Measurements from ENCODE around the gene ALG1. TPM values are rescaled to one million over a fixed set of nuclear protein-coding genes. Genes with fewer than 3 reads are reported as not detected.

ALG1 gene
- total and polyA plus RNA-seq, 7 experiments from 2014 or later, result 12.9 to 29.1 (median 22.1) TPM

GRCh38 chr16:5064915-5065314, 6.7 kb upstream of the ALG1 start:
- H3K4me3 ChIP-seq (ENCODE audit: low read length), result no peak overlapping the region
- no peak for DNase-seq
- Mint-ChIP-seq H3K9me3 (no peaks in the 10 kb centered on the region), H3K27me3 (peaks cover 0 to 3% (median 0%) of the 10 kb centered on the region in 5 donors), H3K4me3 (no peak overlapping the region), H3K4me1 (peaks cover 0 to under 1% (median 0%) of the 10 kb centered on the region in 7 donors), H3K36me3 (no peaks in the 10 kb centered on the region), H3K27ac (no peak overlapping the region)
- CTCF ChIA-PET, result interaction anchor here (1.4 kb wide), 1 partner anchor 28 kb away, joined by 4 read pairs; no protein-coding TSS in a partner anchor
- H3K27me3 ChIP-seq (ENCODE audit: control insufficient read depth in 2 of 2, insufficient read depth in 2 of 2, low read length in 2 of 2), result no peaks in the 10 kb centered on the region
- no peak for ATAC-seq
- no peaks in the 10 kb centered on the region for H3K36me3 ChIP-seq (ENCODE audit: control insufficient read depth in 2 of 3, insufficient read depth in 3 of 3, low read length in 3 of 3)
- no peak overlapping the region for H3K27ac ChIP-seq (ENCODE audit: low read depth, low read length)
- POLR2A ChIA-PET, result interaction anchor here (0.6 kb wide), 1 partner anchor 39 kb away, joined by 3 read pairs; no protein-coding TSS in a partner anchor
- H3K9me3 ChIP-seq (ENCODE audit: control insufficient read depth in 2 of 3, low read length in 3 of 3), result no peaks in the 10 kb centered on the region
- intact Hi-C loops (cut with micrococcal nuclease), result no loop called here
- H3K4me1 ChIP-seq (ENCODE audit: control insufficient read depth in 2 of 2, insufficient read depth in 2 of 2, low read length in 2 of 2), result no peaks in the 10 kb centered on the region

DNA sequence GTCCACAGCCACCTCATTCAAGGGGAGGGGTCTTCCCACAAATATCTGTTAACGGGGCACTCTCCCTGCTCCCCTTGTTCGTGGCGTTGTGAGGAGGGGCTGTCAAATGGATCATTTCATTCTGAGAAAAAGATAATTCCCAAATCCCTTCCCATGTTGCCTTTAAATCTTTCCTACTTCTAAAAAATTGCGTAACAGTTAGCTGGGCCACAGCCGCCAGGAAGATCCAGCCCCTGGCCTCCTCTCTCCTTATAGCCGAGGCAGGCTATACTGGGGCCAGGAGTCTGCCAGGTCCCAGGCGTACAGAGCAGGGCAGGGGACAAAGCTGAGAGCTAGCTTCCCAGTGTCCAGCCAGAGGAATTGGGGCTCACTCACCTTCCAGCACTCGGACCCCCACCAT, 6.3 kb upstream of the ALG1 start:
- H3K4me3 ChIP-seq (ENCODE audit: low read length), result no peak overlapping the region
- no peak overlapping the region for H3K27ac ChIP-seq (ENCODE audit: low read depth, low read length)
- H3K4me1 ChIP-seq (ENCODE audit: control insufficient read depth in 2 of 2, insufficient read depth in 2 of 2, low read length in 2 of 2), result no peaks in the 10 kb centered on the region
- no peaks in the 10 kb centered on the region for H3K9me3 Mint-ChIP-seq
- no peak overlapping the region for H3K4me3 Mint-ChIP-seq
- peaks cover 0 to 5% (median under 1%) of the 10 kb centered on the region in 7 donors for H3K4me1 Mint-ChIP-seq
- DNase-seq (no peak), ATAC-seq (no peak)
- no peak overlapping the region for H3K27ac Mint-ChIP-seq
- H3K9me3 ChIP-seq (ENCODE audit: control insufficient read depth in 2 of 3, low read length in 3 of 3), result no peaks in the 10 kb centered on the region
- ChIA-PET CTCF (interaction anchor here (1.4 kb wide), 1 partner anchor 28 kb away, joined by 4 read pairs; no protein-coding TSS in a partner anchor), POLR2A (interaction anchor here (0.6 kb wide), 1 partner anchor 39 kb away, joined by 3 read pairs; no protein-coding TSS in a partner anchor)
- H3K36me3 Mint-ChIP-seq, result no peaks in the 10 kb centered on the region
- intact Hi-C loops (cut with micrococcal nuclease), result no loop called here
- H3K27me3 Mint-ChIP-seq, result peaks cover 0 to 3% (median 0%) of the 10 kb centered on the region in 5 donors
- no peaks in the 10 kb centered on the region for H3K36me3 ChIP-seq (ENCODE audit: control insufficient read depth in 2 of 3, insufficient read depth in 3 of 3, low read length in 3 of 3)
- H3K27me3 ChIP-seq (ENCODE audit: control insufficient read depth in 2 of 2, insufficient read depth in 2 of 2, low read length in 2 of 2), result no peaks in the 10 kb centered on the region

- H3K9me3 Mint-ChIP-seq, result no peaks in the 10 kb centered on the region
- no peak within 1 kb of the TSS for H3K4me3 ChIP-seq (ENCODE audit: low read length)
- H3K4me3 Mint-ChIP-seq, result no peak within 1 kb of the TSS
- ChIA-PET POLR2A (no interaction called here), CTCF (no interaction called here)
- H3K36me3 ChIP-seq (ENCODE audit: control insufficient read depth in 2 of 3, insufficient read depth in 3 of 3, low read length in 3 of 3), result no peaks in the 10 kb centered on the region
- H3K27ac Mint-ChIP-seq, result no peak within 1 kb of the TSS
- no peaks in the 10 kb centered on the region for H3K9me3 ChIP-seq (ENCODE audit: control insufficient read depth in 2 of 3, low read length in 3 of 3)
- H3K27me3 ChIP-seq (ENCODE audit: control insufficient read depth in 2 of 2, insufficient read depth in 2 of 2, low read length in 2 of 2), result no peaks in the 10 kb centered on the region
- no peaks in the 10 kb centered on the region for H3K36me3 Mint-ChIP-seq
- intact Hi-C loops (cut with micrococcal nuclease), result no loop called here
- peaks cover 0 to 2% of the 10 kb centered on the region in 2 donors for H3K4me1 ChIP-seq (ENCODE audit: control insufficient read depth in 2 of 2, insufficient read depth in 2 of 2, low read length in 2 of 2)
- no peak for ATAC-seq
- peaks cover 0 to 3% (median 0%) of the 10 kb centered on the region in 5 donors for H3K27me3 Mint-ChIP-seq
- no peak for DNase-seq
- H3K27ac ChIP-seq (ENCODE audit: low read depth, low read length), result no peak within 1 kb of the TSS
- peaks cover under 1 to 10% (median 6%) of the 10 kb centered on the region in 7 donors for H3K4me1 Mint-ChIP-seq
Measured at GRCh38 chr16:5065813-5066212, 5.8 kb upstream of the ALG1 start, which contains the start of gene C16orf89. Gene C16orf89 (minus strand): TSS chr16:5065956. CDS start chr16:5065908, 48 bp downstream.

DNA sequence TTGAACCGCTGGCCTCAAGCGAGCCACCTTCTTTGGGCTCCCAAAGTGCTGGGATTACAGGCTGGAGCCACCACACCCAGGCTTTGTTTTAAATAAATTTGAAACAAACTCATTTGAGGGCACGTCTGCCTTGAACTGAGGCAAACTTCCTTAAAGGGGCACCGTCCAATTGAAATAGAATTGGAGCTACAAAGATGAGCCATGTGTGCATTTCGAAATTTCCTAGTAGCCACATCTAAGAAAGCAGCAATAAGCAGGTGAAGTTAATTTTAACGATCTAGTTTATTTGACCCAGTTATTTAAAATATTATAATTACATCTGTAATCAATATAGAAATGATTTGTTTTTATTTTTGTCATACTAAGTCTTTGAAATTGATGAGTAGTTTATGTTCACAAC, 5.1 kb upstream of the ALG1 start:
- H3K4me1 ChIP-seq (ENCODE audit: control insufficient read depth in 2 of 2, insufficient read depth in 2 of 2, low read length in 2 of 2), result peaks cover 6 to 9% of the 10 kb centered on the region in 2 donors
- no peaks in the 10 kb centered on the region for H3K9me3 ChIP-seq (ENCODE audit: control insufficient read depth in 2 of 3, low read length in 3 of 3)
- H3K27me3 ChIP-seq (ENCODE audit: control insufficient read depth in 2 of 2, insufficient read depth in 2 of 2, low read length in 2 of 2), result no peaks in the 10 kb centered on the region
- H3K4me3 Mint-ChIP-seq, result no peak overlapping the region
- no peaks in the 10 kb centered on the region for H3K36me3 Mint-ChIP-seq
- peaks cover 8 to 17% (median 12%) of the 10 kb centered on the region in 7 donors for H3K4me1 Mint-ChIP-seq
- intact Hi-C loops (cut with micrococcal nuclease), result no loop called here
- no peak for DNase-seq
- CTCF ChIA-PET, result no interaction called here
- peaks cover 0 to 3% (median 0%) of the 10 kb centered on the region in 5 donors for H3K27me3 Mint-ChIP-seq
- no peaks in the 10 kb centered on the region for H3K9me3 Mint-ChIP-seq
- H3K27ac Mint-ChIP-seq, result no peak overlapping the region
- no peaks in the 10 kb centered on the region for H3K36me3 ChIP-seq (ENCODE audit: control insufficient read depth in 2 of 3, insufficient read depth in 3 of 3, low read length in 3 of 3)
- POLR2A ChIA-PET, result no interaction called here
- ATAC-seq, result no peak
- H3K4me3 ChIP-seq (ENCODE audit: low read length), result no peak overlapping the region
- no peak overlapping the region for H3K27ac ChIP-seq (ENCODE audit: low read depth, low read length)

DNA sequence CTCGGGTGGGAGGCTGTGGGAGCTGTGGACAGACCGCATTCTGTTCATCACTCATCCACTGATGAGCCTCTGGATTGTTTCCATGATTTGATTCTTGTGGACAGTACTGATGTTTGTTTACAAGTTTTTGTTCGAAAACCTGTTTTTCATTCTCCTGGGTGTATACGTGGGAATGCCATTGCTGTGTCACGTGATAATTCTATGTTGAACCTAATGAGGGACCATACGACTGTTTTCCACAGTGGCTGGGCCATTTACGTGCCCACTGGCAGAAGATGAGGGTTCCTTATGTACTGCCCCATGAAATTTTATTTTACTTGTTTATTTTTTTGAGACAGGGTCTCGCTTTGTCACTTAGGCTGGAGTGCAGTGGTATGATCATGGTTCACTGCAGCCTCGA, 2.6 kb upstream of the ALG1 start:
- H3K4me3 Mint-ChIP-seq, result no peak overlapping the region
- H3K4me1 Mint-ChIP-seq, result peaks cover 19 to 37% (median 31%) of the 10 kb centered on the region in 7 donors
- Histone ChIP-seq H3K27me3 (ENCODE audit: control insufficient read depth in 2 of 2, insufficient read depth in 2 of 2, low read length in 2 of 2) (no peaks in the 10 kb centered on the region), H3K36me3 (ENCODE audit: control insufficient read depth in 2 of 3, insufficient read depth in 3 of 3, low read length in 3 of 3) (no peaks in the 10 kb centered on the region), H3K27ac (ENCODE audit: low read depth, low read length) (no peak overlapping the region), H3K9me3 (ENCODE audit: control insufficient read depth in 2 of 3, low read length in 3 of 3) (no peaks in the 10 kb centered on the region), H3K4me1 (ENCODE audit: control insufficient read depth in 2 of 2, insufficient read depth in 2 of 2, low read length in 2 of 2) (peaks cover 15 to 17% of the 10 kb centered on the region in 2 donors), H3K4me3 (ENCODE audit: low read length) (no peak overlapping the region)
- H3K27ac Mint-ChIP-seq, result no peak overlapping the region
- intact Hi-C loops (cut with micrococcal nuclease), result no loop called here
- no peaks in the 10 kb centered on the region for H3K36me3 Mint-ChIP-seq
- H3K9me3 Mint-ChIP-seq, result peaks cover 0 to 1% (median 0%) of the 10 kb centered on the region in 11 donors
- ATAC-seq, result no peak
- peaks cover 0 to 3% (median 0%) of the 10 kb centered on the region in 5 donors for H3K27me3 Mint-ChIP-seq
- CTCF ChIA-PET, result no interaction called here
- POLR2A ChIA-PET, result no interaction called here
- no peak for DNase-seq

DNA sequence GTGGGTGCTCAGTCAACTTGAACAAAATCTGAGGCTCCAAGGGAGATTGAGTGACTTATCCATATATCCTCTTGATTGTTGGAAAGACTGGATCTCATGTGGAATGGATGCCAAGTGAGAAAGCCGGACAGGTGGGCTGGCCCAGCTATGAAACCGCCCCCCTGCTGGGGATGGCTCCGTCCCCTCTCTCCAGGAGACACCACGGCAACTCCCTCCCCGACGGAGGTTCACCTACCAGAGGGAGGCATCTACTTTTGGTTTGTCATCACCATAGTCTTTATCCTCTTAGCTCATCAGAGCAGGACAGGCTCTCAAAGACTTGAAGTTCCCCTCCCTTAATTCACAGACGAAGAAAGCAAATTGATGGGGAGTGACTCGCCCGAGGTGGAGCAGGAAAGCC, 1.8 kb upstream of the ALG1 start:
- H3K4me1 ChIP-seq (ENCODE audit: control insufficient read depth in 2 of 2, insufficient read depth in 2 of 2, low read length in 2 of 2), result peaks cover 15 to 17% of the 10 kb centered on the region in 2 donors
- no peaks in the 10 kb centered on the region for H3K9me3 ChIP-seq (ENCODE audit: control insufficient read depth in 2 of 3, low read length in 3 of 3)
- intact Hi-C loops (cut with micrococcal nuclease), result loop anchor here (2.0 to 10.0 kb wide), 4 partner anchors 37 to 715 kb away; partner anchors contain the start of genes GLYR1 (in 1 of the 2), NAGPA (in 1 of the 2), PAM16 (in 1 of the 2) and SEC14L5 (in 1 of the 2)
- H3K9me3 Mint-ChIP-seq, result peaks cover 0 to 1% (median 0%) of the 10 kb centered on the region in 11 donors
- peaks cover 0 to 5% (median 5%) of the 10 kb centered on the region in 3 experiments for H3K36me3 ChIP-seq (ENCODE audit: control insufficient read depth in 2 of 3, insufficient read depth in 3 of 3, low read length in 3 of 3)
- DNase-seq (no peak), ATAC-seq (no peak)
- POLR2A ChIA-PET, result interaction anchor here (3.4 kb wide), 1 partner anchor 36 kb away, joined by 30 read pairs; the partner anchor contains the start of gene NAGPA
- H3K4me3 ChIP-seq (ENCODE audit: low read length), result no peak overlapping the region
- peak overlapping the region in 2 of 10 donors; percentile 9 to 29 for H3K4me3 Mint-ChIP-seq
- peak overlapping the region in 7 of 9 donors; percentile 17 to 98 (median 52) for H3K27ac Mint-ChIP-seq
- H3K36me3 Mint-ChIP-seq, result no peaks in the 10 kb centered on the region
- H3K27ac ChIP-seq (ENCODE audit: low read depth, low read length), result no peak overlapping the region
- no peaks in the 10 kb centered on the region for H3K27me3 ChIP-seq (ENCODE audit: control insufficient read depth in 2 of 2, insufficient read depth in 2 of 2, low read length in 2 of 2)
- peaks cover 0 to 3% (median 0%) of the 10 kb centered on the region in 5 donors for H3K27me3 Mint-ChIP-seq
- H3K4me1 Mint-ChIP-seq, result peaks cover 23 to 38% (median 32%) of the 10 kb centered on the region in 7 donors
- CTCF ChIA-PET, result no interaction called here
